ENCODE results near the gene ADCY6.

GRCh38 chr12:48739618-48740269, 49.1 kb downstream of the ADCY6 start:
- TF ChIP-seq ZBTB7A (IDR thresholded peaks at IDR 0.05; ENCODE audit: low read depth) (no peak), EP300 (IDR thresholded peaks at IDR 0.05; ENCODE audit: borderline replicate concordance) (no peak), TAF1 (IDR thresholded peaks at IDR 0.05; ENCODE audit: low read depth) (no peak), RAD21 (IDR thresholded peaks at IDR 0.05; ENCODE audit: low read depth) (no peak), MAX (IDR thresholded peaks at IDR 0.05) (no peak)
